Non-pigmented ciliary epithelial cell (primary cell): ENCODE data around the gene SYF2.
"Not testable (repeated sequence)": the region's sequence is repeated elsewhere in the genome, so short reads cannot be mapped to it uniquely, and the experiment has no call there.

ENCODE experiments used
- DNase-seq: peaks from one replicate; pipeline ENCODE4 v3.0.0-alpha.2; 2010; ENCODE audit warnings: low read depth

SYF2 gene

GRCh38 chr1:25206201-25206600, 26.1 kb downstream of the SYF2 start:
- DNase-seq = no peak

GRCh38 chr1:25205786-25206185, 26.5 kb downstream of the SYF2 start:
- no peak for DNase-seq

- DNase-seq = no peak
Measured at GRCh38 chr1:25204797-25205480, 27.4 kb downstream of the SYF2 start.

GRCh38 chr1:25201006-25201405, 31.3 kb downstream of the SYF2 start:
- no peak for DNase-seq

GRCh38 chr1:25199819-25200620, 32.3 kb downstream of the SYF2 start:
- DNase-seq = no peak

GRCh38 chr1:25198663-25199252, 33.5 kb downstream of the SYF2 start:
- no peak for DNase-seq

GRCh38 chr1:25197982-25198662, 34.2 kb downstream of the SYF2 start:
- no peak for DNase-seq

GRCh38 chr1:25197235-25197975, 34.9 kb downstream of the SYF2 start:
- no peak for DNase-seq

- DNase-seq = no peak
Measured at GRCh38 chr1:25196830-25197229, 35.5 kb downstream of the SYF2 start.

- DNase-seq = no peak
Measured at GRCh38 chr1:25195835-25196234, 36.5 kb downstream of the SYF2 start.

- no peak for DNase-seq
Measured at GRCh38 chr1:25194572-25195020, 37.7 kb downstream of the SYF2 start.

- no peak for DNase-seq
Measured at GRCh38 chr1:25194054-25194453, 38.2 kb downstream of the SYF2 start.

GRCh38 chr1:25193229-25193628, 39.1 kb downstream of the SYF2 start:
- DNase-seq = no peak

GRCh38 chr1:25192154-25192553, 40.1 kb downstream of the SYF2 start:
- DNase-seq = no peak

GRCh38 chr1:25190260-25190659, 42.0 kb downstream of the SYF2 start:
- no peak for DNase-seq

GRCh38 chr1:25187904-25188303, 44.4 kb downstream of the SYF2 start:
- DNase-seq = not testable (repeated sequence)

- no peak for DNase-seq
Measured at GRCh38 chr1:25187077-25187476, 45.2 kb downstream of the SYF2 start.

- DNase-seq = no peak
Measured at GRCh38 chr1:25186161-25187007, 45.9 kb downstream of the SYF2 start.

GRCh38 chr1:25185409-25186160, 46.7 kb downstream of the SYF2 start:
- no peak for DNase-seq
